ELF-1 (cell line): ENCODE results near the gene MPRIP.
"Not testable (repeated sequence)": the region's sequence is repeated elsewhere in the genome, so short reads cannot be mapped to it uniquely, and the experiment has no call there.

Experiments
- DNase-seq: peaks from one replicate; pipeline ENCODE4 v3.0.0-alpha.2; 2016; ENCODE audit warnings: low read depth, low spot score

MPRIP gene

DNA sequence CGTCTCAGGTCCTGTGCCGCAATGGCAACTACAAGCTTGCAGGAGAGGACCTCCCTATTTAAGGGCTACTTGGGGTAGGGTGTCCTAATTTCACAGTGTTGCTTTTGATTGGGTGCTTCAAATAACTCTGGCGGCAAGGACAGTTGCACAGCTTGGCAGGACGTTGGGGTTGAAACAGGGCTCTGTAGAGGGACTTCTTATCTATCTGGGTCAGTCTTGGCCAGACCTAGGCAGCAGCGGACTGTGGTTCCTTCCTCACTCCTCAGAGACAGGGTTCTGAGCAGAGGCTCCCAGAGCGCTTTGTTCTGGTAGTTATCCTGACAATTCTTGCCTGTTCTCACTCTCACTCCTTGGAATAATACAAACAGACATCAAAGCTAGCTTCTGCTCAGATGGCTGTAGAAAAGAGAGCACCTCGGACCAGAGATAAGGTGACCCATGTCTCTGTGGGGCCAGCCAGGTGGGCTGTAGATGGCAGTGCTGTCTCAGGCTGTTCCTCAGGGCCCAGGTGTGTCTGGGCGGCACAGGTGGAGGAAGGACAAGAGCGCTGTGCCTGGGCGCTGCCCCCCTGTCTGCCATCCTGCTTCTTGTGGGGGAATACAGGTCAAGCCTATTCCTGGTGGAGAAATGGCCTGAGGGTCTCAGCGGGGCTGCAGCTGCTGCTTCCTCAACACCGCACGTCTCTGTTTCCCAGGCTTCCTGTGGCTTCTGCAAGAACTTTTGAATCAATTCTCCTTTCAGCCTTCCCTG lies 102.8 kb downstream of the MPRIP start:
- DNase-seq = peak; percentile 68

DNA sequence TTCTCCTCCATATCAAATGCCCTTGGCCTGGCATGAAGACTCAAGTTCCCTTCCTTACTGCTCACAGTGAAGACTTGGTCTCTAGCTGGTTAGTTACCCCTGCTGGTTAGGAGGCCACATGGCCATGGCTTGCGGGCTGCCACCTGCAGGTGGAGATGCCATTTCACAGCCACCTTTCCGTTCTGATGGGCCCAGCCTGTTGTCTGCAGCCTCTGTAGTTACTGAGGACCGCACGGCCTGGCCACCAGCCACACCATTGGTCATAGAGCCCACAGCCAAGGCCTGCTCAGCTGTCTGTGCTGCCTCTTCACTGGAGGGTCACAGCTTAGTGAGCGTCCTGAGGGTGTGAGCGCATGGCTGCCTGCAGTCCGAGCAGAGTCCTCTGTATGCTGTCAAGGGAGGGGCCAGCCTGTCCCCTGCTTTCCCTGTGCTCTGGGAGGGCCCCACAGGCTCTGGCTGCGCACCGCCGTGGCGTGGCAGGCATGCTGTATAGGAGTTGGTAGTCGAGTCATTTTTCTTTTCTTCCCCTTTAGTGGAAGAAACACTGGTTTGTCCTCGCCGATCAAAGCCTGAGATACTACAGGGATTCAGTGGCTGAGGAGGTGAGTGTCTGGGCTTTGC lies 104.6 kb downstream of the MPRIP start:
- DNase-seq = peak; percentile 53

DNA sequence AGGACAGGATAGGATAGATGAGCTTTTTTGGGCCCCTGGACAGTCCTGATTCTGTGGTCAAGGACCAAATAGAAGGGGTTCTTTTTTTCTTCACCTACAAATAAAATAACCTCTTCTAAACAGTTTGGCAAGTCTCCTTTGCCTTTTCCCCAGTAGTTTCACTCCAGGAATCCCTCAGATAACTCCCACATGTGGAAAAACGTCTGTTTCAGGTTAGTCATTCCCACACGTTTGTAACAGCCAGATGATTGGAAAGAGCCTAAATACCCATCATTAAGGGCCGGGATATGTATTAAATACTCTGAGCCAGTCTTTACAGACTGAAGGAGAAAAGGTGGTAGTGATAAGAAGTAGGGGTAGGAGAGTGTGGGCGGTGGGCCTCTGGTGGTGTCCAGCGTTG lies 105.6 kb downstream of the MPRIP start:
- DNase-seq = no peak

- no peak for DNase-seq
These were observed 107.5 kb downstream of the MPRIP start for GRCh38 chr17:17149520-17150447.

GRCh38 chr17:17150448-17150800 lies 108.2 kb downstream of the MPRIP start:
- no peak for DNase-seq

DNA sequence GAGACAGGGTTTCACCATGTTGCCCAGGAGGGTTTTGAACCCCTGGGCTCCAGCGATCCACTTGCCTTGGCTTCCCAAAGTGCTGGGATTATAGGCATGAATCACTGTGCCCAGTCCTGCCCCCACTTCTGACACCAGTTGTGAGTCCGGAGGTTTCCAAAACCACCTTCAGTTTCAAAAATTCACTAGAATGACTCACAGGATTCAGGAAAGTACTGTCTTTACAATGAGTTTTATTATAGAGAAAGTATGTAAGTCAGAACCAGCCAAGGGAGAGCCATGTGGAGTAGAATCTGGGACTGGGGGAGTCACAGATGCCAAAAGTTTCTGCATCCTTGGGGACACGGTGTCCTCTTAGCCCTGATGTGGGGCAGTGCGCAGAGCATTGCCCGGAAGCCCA lies 108.8 kb downstream of the MPRIP start:
- no peak for DNase-seq

DNA sequence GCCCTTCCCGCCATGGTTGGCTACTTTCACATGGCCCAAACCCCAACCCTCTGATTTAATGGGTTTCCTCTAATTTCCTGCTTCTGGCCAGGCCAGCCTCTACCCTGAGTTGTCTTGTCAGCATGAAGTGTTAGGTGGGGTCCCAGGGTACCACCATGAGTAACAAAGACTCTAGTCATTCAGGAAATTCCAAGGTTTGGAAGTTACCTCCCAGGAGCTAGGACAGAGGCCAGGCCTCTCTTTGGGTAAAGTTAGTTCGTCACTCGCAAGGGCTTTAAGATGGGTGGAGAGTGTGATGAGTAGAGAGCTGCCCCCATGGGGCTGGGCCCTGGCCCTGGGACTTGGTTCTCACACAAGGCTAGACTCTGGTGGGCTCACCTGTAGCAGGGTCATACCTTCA lies 109.3 kb downstream of the MPRIP start:
- no peak for DNase-seq

DNA sequence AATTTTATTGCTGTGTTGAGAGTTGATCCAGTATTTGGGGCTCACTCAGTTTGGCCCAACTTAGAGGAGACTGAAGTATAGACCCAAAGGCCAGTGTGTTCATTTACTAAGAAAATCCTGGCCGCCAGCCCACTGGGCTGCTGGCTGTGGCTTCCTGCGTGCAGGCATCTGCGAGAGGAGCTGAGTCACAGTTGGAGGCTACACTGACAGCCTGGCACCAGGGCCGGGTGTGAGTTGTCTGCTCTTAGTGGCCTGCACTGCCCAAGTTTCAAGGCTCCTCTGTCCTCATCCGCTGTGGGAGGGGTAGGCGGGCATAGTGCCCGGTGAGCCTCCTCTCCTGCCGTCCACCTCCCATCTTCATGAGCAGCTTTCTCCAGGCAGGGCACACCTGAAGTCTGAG lies 109.7 kb downstream of the MPRIP start:
- no peak for DNase-seq

- no peak for DNase-seq
These were observed 110.1 kb downstream of the MPRIP start for GRCh38 chr17:17152385-17152784.

- no peak for DNase-seq
These were observed 110.8 kb downstream of the MPRIP start for GRCh38 chr17:17153071-17153470.

DNA sequence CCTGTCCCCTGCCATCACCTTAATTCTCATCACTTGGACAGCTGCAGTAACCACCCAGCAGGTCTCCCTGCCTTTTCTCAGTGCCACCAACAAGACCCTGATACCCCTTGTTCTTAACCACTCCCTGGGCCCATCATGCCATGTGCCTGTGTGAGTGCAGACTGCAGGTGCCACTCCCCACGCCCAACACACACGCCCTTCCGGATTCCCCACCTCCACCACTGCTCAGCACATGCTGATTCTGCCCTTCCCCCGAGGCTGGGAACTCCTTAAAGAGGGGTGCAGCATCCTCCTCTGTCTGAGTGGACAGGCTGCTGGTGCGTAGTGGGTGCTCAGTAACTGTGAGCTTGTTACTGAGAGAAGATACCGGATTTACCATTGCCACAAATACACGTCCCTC lies 111.5 kb downstream of the MPRIP start:
- no peak for DNase-seq

GRCh38 chr17:17154556-17154955 lies 112.3 kb downstream of the MPRIP start:
- DNase-seq = no peak

GRCh38 chr17:17154981-17155380 lies 112.7 kb downstream of the MPRIP start:
- DNase-seq = no peak

DNA sequence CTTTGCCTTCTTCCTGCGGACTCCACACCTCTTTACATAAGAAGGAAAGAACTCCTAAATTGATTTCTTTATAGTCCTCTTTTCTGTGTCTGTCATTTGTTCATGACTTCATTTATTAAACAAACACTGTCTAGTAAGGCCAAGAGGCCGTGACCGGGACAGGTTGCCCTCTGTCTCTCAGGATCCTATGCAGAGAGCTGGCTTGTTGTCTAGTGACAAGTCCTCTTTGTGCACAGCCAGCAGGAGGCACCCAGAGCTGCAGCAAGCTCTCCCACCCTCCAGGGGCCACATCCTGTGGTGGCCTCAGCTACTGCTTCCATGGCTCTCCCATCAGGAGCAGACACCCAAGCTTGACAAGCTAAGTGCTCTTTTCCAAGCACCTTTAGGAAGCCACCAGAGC lies 113.3 kb downstream of the MPRIP start:
- no peak for DNase-seq

DNA sequence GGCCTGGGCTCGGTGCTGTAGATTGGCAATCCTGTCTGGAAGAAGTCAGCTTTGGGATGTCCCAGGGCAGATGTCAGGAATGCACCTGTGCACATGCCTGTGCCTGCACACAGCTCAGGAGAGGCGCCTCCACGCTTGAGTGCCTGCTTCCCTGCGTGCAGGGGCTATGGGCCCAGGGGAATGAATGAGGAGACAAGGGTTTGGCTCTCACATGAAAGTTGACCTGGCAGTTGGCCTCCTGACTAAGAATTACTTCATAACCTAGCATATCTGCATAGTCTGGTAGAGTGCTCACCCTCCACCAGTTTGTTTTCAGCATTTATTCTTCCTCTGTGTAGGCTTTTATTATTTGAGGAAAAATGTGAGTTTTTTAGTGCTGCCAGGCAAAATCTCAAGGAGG lies 113.8 kb downstream of the MPRIP start:
- DNase-seq = no peak

DNA sequence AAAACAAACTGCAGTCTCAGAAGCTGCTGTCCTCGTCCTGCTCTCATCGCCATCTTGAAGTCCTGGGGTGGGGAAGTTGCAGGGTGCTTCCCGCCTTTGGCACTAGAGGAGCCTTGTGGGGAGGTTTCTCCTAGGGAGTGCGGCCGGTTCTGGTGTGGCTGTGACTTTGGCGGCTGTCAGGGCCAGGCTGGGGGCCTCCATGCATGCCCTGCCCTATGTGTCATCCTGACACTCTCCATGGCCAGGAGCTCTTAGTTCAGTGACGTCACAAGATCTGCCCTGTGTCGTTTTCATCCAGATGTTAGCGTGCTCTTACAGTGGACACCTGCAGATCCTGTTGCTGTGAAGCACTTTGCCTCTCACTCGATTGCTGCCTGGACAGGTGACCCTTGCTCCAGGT lies 114.3 kb downstream of the MPRIP start:
- DNase-seq = no peak

- DNase-seq = no peak
These were observed 114.8 kb downstream of the MPRIP start for GRCh38 chr17:17157041-17157440.

DNA sequence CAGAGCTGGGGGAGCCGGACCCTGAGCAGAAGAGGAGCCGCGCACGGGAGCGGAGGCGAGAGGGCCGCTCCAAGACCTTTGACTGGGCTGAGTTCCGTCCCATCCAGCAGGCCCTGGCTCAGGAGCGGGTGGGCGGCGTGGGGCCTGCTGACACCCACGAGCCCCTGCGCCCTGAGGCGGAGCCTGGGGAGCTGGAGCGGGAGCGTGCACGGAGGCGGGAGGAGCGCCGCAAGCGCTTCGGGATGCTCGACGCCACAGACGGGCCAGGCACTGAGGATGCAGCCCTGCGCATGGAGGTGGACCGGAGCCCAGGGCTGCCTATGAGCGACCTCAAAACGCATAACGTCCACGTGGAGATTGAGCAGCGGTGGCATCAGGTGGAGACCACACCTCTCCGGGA lies 116.2 kb downstream of the MPRIP start:
- DNase-seq = not testable (repeated sequence)

DNA sequence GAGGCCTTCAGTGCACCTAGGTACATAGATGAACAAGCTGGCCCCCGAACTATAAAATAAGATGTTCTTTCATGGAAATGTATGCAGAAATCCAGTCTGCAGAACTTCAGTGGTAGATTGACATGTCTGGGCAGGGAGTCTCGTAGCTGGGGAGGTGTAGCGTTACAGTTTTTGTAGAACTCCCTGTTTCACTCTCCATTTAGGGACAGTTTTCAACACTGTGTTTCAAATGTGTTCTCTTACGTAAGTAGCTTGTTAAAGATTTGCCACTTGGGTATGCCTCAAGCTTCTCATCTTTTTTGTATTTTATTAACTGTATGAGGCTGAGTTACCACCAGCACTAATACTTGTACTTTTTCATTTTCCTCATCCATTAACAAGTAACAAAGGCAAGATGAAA lies 117.3 kb downstream of the MPRIP start:
- DNase-seq = no peak

GRCh38 chr17:17161121-17161520 lies 118.9 kb downstream of the MPRIP start:
- no peak for DNase-seq

DNA sequence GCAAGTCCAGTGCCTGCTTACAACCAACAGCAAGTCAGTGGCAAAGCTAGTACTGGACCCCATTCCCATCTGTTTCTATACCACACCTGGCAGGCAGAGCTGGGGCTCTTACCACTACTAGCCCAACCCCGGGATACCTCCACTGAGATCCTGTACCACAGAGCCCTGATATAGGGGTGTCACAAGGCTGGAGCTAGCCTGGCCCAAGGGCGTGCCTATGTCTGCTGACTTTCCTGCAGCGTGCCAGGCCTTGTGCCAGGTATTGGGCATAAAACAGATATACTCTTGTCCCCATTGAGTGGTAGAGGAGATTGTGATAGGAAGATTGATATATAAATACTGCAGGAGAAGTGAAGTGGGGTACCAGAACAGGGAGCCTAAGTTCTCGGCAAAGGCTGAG lies 119.5 kb downstream of the MPRIP start:
- no peak for DNase-seq

DNA sequence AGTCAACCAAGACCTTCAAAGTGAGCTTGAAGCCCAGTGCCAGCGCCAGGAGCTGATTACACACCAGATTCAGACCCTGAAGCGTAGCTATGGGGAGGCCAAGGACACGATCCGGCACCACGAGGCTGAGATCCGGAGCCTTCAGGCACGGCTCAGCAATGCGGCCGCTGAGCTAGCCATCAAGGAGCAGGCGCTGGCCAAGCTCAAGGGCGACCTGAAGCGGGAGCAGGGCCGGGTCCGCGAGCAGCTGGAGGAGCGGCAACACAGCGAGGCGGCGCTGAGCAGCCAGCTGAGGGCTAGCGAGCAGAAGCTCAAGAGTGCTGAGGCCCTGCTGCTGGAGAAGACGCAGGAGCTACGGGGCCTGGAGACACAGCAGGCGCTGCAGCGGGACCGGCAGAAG lies 121.9 kb downstream of the MPRIP start:
- DNase-seq = no peak

- DNase-seq = no peak
These were observed 122.4 kb downstream of the MPRIP start for GRCh38 chr17:17164676-17165075.
